ENCODE measurements around the gene PTRH2.
A peak's percentile ranks its signal among the peaks of the same experiment; 100 is the strongest.

PTRH2 gene

GRCh38 chr17:59652119-59652518 lies 55.1 kb downstream of the PTRH2 start:
- DNase-seq (ENCODE audit: low read depth): peak; percentile 50
- H3K4me3 ChIP-seq (replicated peaks; ENCODE audit: low read depth, low read length): no peak overlapping the region
- no peak for TF ChIP-seq CTCF (IDR thresholded peaks at IDR 0.05; ENCODE audit: low read length, missing control alignments)

- TF ChIP-seq CTCF (IDR thresholded peaks at IDR 0.05; ENCODE audit: low read length, missing control alignments): no peak
- DNase-seq (ENCODE audit: low read depth): no peak
- H3K4me3 ChIP-seq (replicated peaks; ENCODE audit: low read depth, low read length): no peak overlapping the region
These were observed 55.9 kb downstream of the PTRH2 start for GRCh38 chr17:59651346-59651745.

- H3K4me3 ChIP-seq (replicated peaks; ENCODE audit: low read depth, low read length): no peak overlapping the region
- TF ChIP-seq CTCF (IDR thresholded peaks at IDR 0.05; ENCODE audit: low read length, missing control alignments): no peak
- no peak for DNase-seq (ENCODE audit: low read depth)
These were observed 56.6 kb downstream of the PTRH2 start for GRCh38 chr17:59650642-59651041.

GRCh38 chr17:59649886-59650285 lies 57.3 kb downstream of the PTRH2 start:
- TF ChIP-seq CTCF (IDR thresholded peaks at IDR 0.05; ENCODE audit: low read length, missing control alignments): no peak
- H3K4me3 ChIP-seq (replicated peaks; ENCODE audit: low read depth, low read length): no peak overlapping the region
- no peak for DNase-seq (ENCODE audit: low read depth)
